B cell (primary cell): Measurements from ENCODE around the gene ALOX12. TPM values are rescaled to one million over a fixed set of nuclear protein-coding genes. Genes with fewer than 3 reads are reported as not detected.

ENCODE experiments used
- ATAC-seq: fragments of 200-7000 bp; cut with Tn5 transposase; one replicate; pipeline ENCODE4 v1.10.0; 2021; ENCODE audit warnings: low read depth, mild to moderate bottlenecking, moderate number of reproducible peaks, moderate library complexity
- CTCF ChIA-PET: fragments of 350-600 bp; sonication (Branson Sonifier 250); formaldehyde crosslinking; loops from one replicate; lab custom pipeline; 2021; ENCODE audit warnings: antibody characterized with exemption, inconsistent platforms; lab: Charles Lee
- POLR2A ChIA-PET: fragments of 350-600 bp; sonication (Branson Sonifier 250); formaldehyde crosslinking; loops from one replicate; lab custom pipeline; 2021; ENCODE audit warnings: antibody characterized with exemption; lab: Charles Lee
- DNase-seq: peaks from one replicate; pipeline ENCODE4 v3.0.0; 2013
- H2AFZ ChIP-seq: 2 replicates; pipeline ENCODE4 v1.6.1; 2012; ENCODE audit warnings: mild to moderate bottlenecking, low read depth, low read length; ENCODE audit not compliant: insufficient read depth, poor library complexity, severe bottlenecking
- H3K27ac ChIP-seq, 2 donors: 1 replicate in 1 of 2; 2 replicates in 1 of 2; pipeline ENCODE4 v1.5.1; 2012 to 2013; ENCODE audit warnings: low read length in 2 of 2, mild to moderate bottlenecking in 2 of 2, moderate library complexity in 1 of 2
- H3K27me3 ChIP-seq, 4 experiments: fragments of 200-600 bp in 1 of 4; sonication (generic) in 1 of 4; replicated peaks in 1 of 4; 1 replicate in 2 of 4; 2 replicates in 2 of 4; pipeline versions ENCODE4 v1.6.1 to v1.7.0; 2013 to 2016; ENCODE audit warnings: low read length in 3 of 4, mild to moderate bottlenecking in 2 of 4, mixed read lengths in 1 of 4, moderate library complexity in 1 of 4; ENCODE audit not compliant: insufficient read depth in 4 of 4, control insufficient read depth in 3 of 4; ENCODE audit errors: control extremely low read depth in 1 of 4
- H3K36me3 ChIP-seq, 2 experiments: replicated peaks in 1 of 2; 1 replicate in 1 of 2; 2 replicates in 1 of 2; pipeline versions ENCODE4 v1.6.1 to v1.7.1; 2013; ENCODE audit warnings: low read length in 1 of 2; ENCODE audit not compliant: insufficient read depth in 2 of 2, control insufficient read depth in 1 of 2; ENCODE audit errors: control extremely low read depth in 1 of 2, extremely low read depth in 1 of 2
- H3K4me1 ChIP-seq, 2 donors: fragments of 200-600 bp in 1 of 2; sonication (generic) in 1 of 2; 1 replicate in 1 of 2; 2 replicates in 1 of 2; pipeline versions ENCODE4 v1.5.1 to v1.6.1; 2013 to 2017; ENCODE audit warnings: low read length in 2 of 2; ENCODE audit not compliant: control insufficient read depth in 2 of 2, insufficient read depth in 2 of 2
- H3K4me2 ChIP-seq: replicated peaks from 2 replicates; pipeline ENCODE3; 2012; ENCODE audit warnings: mild to moderate bottlenecking, low read depth, low read length; ENCODE audit not compliant: poor library complexity, severe bottlenecking
- H3K4me3 ChIP-seq, 5 experiments: fragments of 200-600 bp in 1 of 5; sonication (generic) in 1 of 5; 1 replicate in 3 of 5; 2 replicates in 2 of 5; pipeline versions ENCODE4 v1.5.1 to v1.7.0; 2011 to 2016; ENCODE audit warnings: low read length in 4 of 5, mild to moderate bottlenecking in 4 of 5, low read depth in 2 of 5, control low read depth in 1 of 5, moderate library complexity in 1 of 5; ENCODE audit not compliant: insufficient read depth in 1 of 5; ENCODE audit errors: control extremely low read depth in 1 of 5, extremely low read depth in 1 of 5
- H3K79me2 ChIP-seq: fragments of 200-600 bp; sonication (generic); one replicate; pipeline ENCODE4 v1.6.0; 2016; ENCODE audit warnings: low read length; ENCODE audit not compliant: control insufficient read depth, insufficient read depth
- H3K9ac ChIP-seq: fragments of 200-600 bp; sonication (generic); 2 replicates; pipeline ENCODE4 v1.6.1; 2017; ENCODE audit warnings: mild to moderate bottlenecking, low read length, moderate library complexity
- H3K9me3 ChIP-seq, 3 donors: one replicate each; pipeline versions ENCODE4 v1.6.1 to v1.7.1; 2013; ENCODE audit warnings: low read length in 2 of 3; ENCODE audit not compliant: control insufficient read depth in 2 of 3, insufficient read depth in 1 of 3; ENCODE audit errors: control extremely low read depth in 1 of 3
- H4K20me1 ChIP-seq: 2 replicates; pipeline ENCODE4 v1.6.0; 2012; ENCODE audit warnings: mild to moderate bottlenecking, low read length; ENCODE audit not compliant: insufficient read depth, control insufficient read depth, poor library complexity, severe bottlenecking
- H3K27ac Mint-ChIP-seq: one replicate; pipeline ENCODE4 v1.8.0; 2021; ENCODE audit warnings: mixed read lengths
- H3K27me3 Mint-ChIP-seq: one replicate; pipeline ENCODE4 v1.8.0; 2021; ENCODE audit warnings: mixed read lengths
- H3K4me1 Mint-ChIP-seq: one replicate; pipeline ENCODE4 v1.8.0; 2021; ENCODE audit warnings: mixed read lengths
- H3K4me3 Mint-ChIP-seq: one replicate; pipeline ENCODE4 v1.8.0; 2021; ENCODE audit warnings: mixed read lengths
- H3K9me3 Mint-ChIP-seq: one replicate; pipeline ENCODE4 v1.8.0; 2022; ENCODE audit warnings: mixed read lengths; ENCODE audit not compliant: insufficient read depth
- EZH2 ChIP-seq: IDR thresholded peaks from 2 replicates; pipeline ENCODE4 v1.6.1; 2012; ENCODE audit warnings: borderline replicate concordance, low read depth, mild to moderate bottlenecking, moderate library complexity, low read length; ENCODE audit not compliant: insufficient read depth, poor library complexity, severe bottlenecking
- WGBS: methylation state at CpG from one replicate; pipeline ENCODE4 v1.1.5; 2013; ENCODE audit warnings: missing lambda C conversion rate; ENCODE audit not compliant: insufficient coverage; 5-methylcytosine and 5-hydroxymethylcytosine counted together
- intact Hi-C: fragments of 100-400 bp; cut with micrococcal nuclease; formaldehyde crosslinking; loops from one replicate; pipeline ENCODE4 v1.10.0; 2022
- polyA plus RNA-seq: library from polyadenylated mRNA; depleted of rRNA; stranded (reverse); fragments of >200 nt; gene quantifications from 2 replicates; pipeline ENCODE4 v1.2.3, GENCODE V29; 2012
- small RNA-seq: library from RNA; depleted of rRNA; stranded (forward); fragments of <200 nt; gene quantifications from one replicate; pipeline ENCODE3, GENCODE V24; 2012; ENCODE audit warnings: low replicate concordance, low read depth; ENCODE audit not compliant: insufficient read length
- total RNA-seq, 2 donors: library from RNA; stranded (reverse); fragments of 120-200 nt in 1 of 2; gene quantifications; 1 replicate in 1 of 2; 2 replicates in 1 of 2; pipeline versions ENCODE4 v1.2.3 to v1.2.4, GENCODE V29; 2013 to 2022
- TF ChIP-seq, protein P1 (sequence below): fragments of 200-600 bp; IDR thresholded peaks from one replicate; pipeline ENCODE4 v1.8.0; 2022; ENCODE audit warnings: antibody characterized with exemption, mild to moderate bottlenecking

The ALOX12 gene
- total and polyA plus RNA-seq, 2 donors (not counting 1 experiment from before 2014, with no cell fraction given) = 0.07 TPM; not detected in 1

DNA sequence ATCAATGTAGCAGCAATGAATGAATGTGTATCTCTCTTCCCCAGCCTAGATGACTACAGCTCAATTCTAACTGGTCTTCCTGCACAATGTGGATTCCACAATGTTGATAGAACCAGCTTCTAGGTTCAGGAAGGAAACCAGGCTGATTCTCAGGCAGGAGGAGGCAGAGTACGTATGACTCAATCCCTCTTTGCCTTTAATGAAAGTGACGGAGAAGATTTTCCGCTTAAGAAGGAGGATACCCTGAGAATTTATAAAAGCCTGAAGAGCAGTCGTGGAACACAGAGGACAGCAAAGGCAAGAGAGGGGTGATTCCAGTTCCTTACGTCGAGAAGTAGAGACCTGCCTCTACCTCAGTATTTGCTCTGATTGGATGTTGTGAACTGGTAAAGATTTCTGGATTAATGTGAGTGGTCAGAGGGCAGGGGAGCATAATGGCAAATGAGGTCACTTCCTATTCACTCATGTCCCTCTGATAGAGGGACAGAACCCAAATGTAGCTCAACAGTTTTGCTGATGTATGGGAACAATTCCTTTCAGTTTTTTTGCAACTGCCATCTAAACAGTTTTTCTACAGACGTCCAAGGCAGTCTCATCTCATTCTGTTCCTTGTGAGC, 63.1 kb downstream of the ALOX12 start:
- Mint-ChIP-seq H3K4me3 (no peak overlapping the region), H3K9me3 (no peaks in the 10 kb centered on the region), H3K27ac (no peak overlapping the region), H3K27me3 (peaks cover 23% of the 10 kb centered on the region), H3K4me1 (no peaks in the 10 kb centered on the region)
- no peak overlapping the region for H3K27ac ChIP-seq
- H3K79me2 ChIP-seq = no peaks in the 10 kb centered on the region
- DNase-seq (no peak), ATAC-seq (no peak)
- H2AFZ ChIP-seq = no peak overlapping the region
- peaks cover 0 to 10% (median 3%) of the 10 kb centered on the region in 4 experiments for H3K27me3 ChIP-seq
- no peaks in the 10 kb centered on the region for H3K4me1 ChIP-seq
- no peak overlapping the region for H3K4me3 ChIP-seq
- WGBS = 100% methylated on average over 4 of the region's 7 CpGs
- H3K36me3 ChIP-seq = no peaks in the 10 kb centered on the region
- H4K20me1 ChIP-seq = no peaks in the 10 kb centered on the region
- no peak for TF ChIP-seq EZH2
- TF ChIP-seq, protein P1, sequence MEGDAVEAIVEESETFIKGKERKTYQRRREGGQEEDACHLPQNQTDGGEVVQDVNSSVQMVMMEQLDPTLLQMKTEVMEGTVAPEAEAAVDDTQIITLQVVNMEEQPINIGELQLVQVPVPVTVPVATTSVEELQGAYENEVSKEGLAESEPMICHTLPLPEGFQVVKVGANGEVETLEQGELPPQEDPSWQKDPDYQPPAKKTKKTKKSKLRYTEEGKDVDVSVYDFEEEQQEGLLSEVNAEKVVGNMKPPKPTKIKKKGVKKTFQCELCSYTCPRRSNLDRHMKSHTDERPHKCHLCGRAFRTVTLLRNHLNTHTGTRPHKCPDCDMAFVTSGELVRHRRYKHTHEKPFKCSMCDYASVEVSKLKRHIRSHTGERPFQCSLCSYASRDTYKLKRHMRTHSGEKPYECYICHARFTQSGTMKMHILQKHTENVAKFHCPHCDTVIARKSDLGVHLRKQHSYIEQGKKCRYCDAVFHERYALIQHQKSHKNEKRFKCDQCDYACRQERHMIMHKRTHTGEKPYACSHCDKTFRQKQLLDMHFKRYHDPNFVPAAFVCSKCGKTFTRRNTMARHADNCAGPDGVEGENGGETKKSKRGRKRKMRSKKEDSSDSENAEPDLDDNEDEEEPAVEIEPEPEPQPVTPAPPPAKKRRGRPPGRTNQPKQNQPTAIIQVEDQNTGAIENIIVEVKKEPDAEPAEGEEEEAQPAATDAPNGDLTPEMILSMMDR = no peak
- no peaks in the 10 kb centered on the region for H3K9me3 ChIP-seq
- intact Hi-C loops = no loop called here
- CTCF ChIA-PET = interaction anchor here (1.4 kb wide), 1 partner anchor 78 kb away, joined by 3 read pairs; no protein-coding TSS in a partner anchor
- no peak overlapping the region for H3K4me2 ChIP-seq
- no peak overlapping the region for H3K9ac ChIP-seq
- POLR2A ChIA-PET = no interaction called here

Small RNA genes within 50 kb of the gene (small RNA-seq; reads per million reads assigned to genes)
- not detected for gene AC120057.1

Other genes with a start within 250 kb of the ALOX12 start
- gene XAF1, start 240.0 kb upstream of the ALOX12 start, total RNA-seq = 116 and 127 TPM in 2 replicates
- 44.8 and 64.3 TPM in 2 replicates for gene XAF1, start 240.0 kb upstream of the ALOX12 start, polyA plus RNA-seq
- gene FBXO39, start 219.8 kb upstream of the ALOX12 start, total RNA-seq = 0.70 TPM in 1 of 2 replicates, not detected in the other
- gene FBXO39, start 219.8 kb upstream of the ALOX12 start, polyA plus RNA-seq = 0.12 and 0.13 TPM in 2 replicates
- not detected in 2 replicates for gene TEKT1, start 164.3 kb upstream of the ALOX12 start, total RNA-seq
- gene TEKT1, start 164.3 kb upstream of the ALOX12 start, polyA plus RNA-seq = not detected in 2 replicates
- gene RNASEK, start 16.6 kb downstream of the ALOX12 start, total RNA-seq = 154 and 170 TPM in 2 replicates
- 179 and 221 TPM in 2 replicates for gene RNASEK, start 16.6 kb downstream of the ALOX12 start, polyA plus RNA-seq
- gene BCL6B, start 27.0 kb downstream of the ALOX12 start, total RNA-seq = 0.25 and 0.75 TPM in 2 replicates
- 0.12 and 0.34 TPM in 2 replicates for gene BCL6B, start 27.0 kb downstream of the ALOX12 start, polyA plus RNA-seq
- gene SLC16A13, start 40.0 kb downstream of the ALOX12 start, total RNA-seq = 21.7 and 21.9 TPM in 2 replicates
- 4.8 and 7.4 TPM in 2 replicates for gene SLC16A13, start 40.0 kb downstream of the ALOX12 start, polyA plus RNA-seq
- gene SLC16A11, start 48.0 kb downstream of the ALOX12 start, total RNA-seq = 30.7 and 31.9 TPM in 2 replicates
- 2.8 and 10.0 TPM in 2 replicates for gene SLC16A11, start 48.0 kb downstream of the ALOX12 start, polyA plus RNA-seq
- gene CLEC10A, start 84.2 kb downstream of the ALOX12 start, total RNA-seq = 0.24 TPM in 1 of 2 replicates, not detected in the other
- 0.15 and 0.99 TPM in 2 replicates for gene CLEC10A, start 84.2 kb downstream of the ALOX12 start, polyA plus RNA-seq
- not detected in 2 replicates for gene ASGR2, start 118.8 kb downstream of the ALOX12 start, total RNA-seq
- 0.30 and 1.00 TPM in 2 replicates for gene ASGR2, start 118.8 kb downstream of the ALOX12 start, polyA plus RNA-seq
- gene ASGR1, start 183.3 kb downstream of the ALOX12 start, total RNA-seq = 0.32 TPM in 1 of 2 replicates, not detected in the other
- 0.43 and 0.46 TPM in 2 replicates for gene ASGR1, start 183.3 kb downstream of the ALOX12 start, polyA plus RNA-seq
- 12.0 and 12.5 TPM in 2 replicates for gene DLG4, start 223.8 kb downstream of the ALOX12 start, total RNA-seq
- gene DLG4, start 223.8 kb downstream of the ALOX12 start, polyA plus RNA-seq = 2.0 and 2.5 TPM in 2 replicates
- 640 and 655 TPM in 2 replicates for gene ACADVL, start 223.9 kb downstream of the ALOX12 start, total RNA-seq
- 696 and 903 TPM in 2 replicates for gene ACADVL, start 223.9 kb downstream of the ALOX12 start, polyA plus RNA-seq
- 104 and 116 TPM in 2 replicates for gene DVL2, start 238.5 kb downstream of the ALOX12 start, total RNA-seq
- gene DVL2, start 238.5 kb downstream of the ALOX12 start, polyA plus RNA-seq = 14.6 and 22.5 TPM in 2 replicates
- 42.3 and 45.8 TPM in 2 replicates for gene PHF23, start 243.4 kb downstream of the ALOX12 start, total RNA-seq
- 15.7 and 17.6 TPM in 2 replicates for gene PHF23, start 243.4 kb downstream of the ALOX12 start, polyA plus RNA-seq
- gene GABARAP, start 246.4 kb downstream of the ALOX12 start, total RNA-seq = 350 and 371 TPM in 2 replicates
- 201 and 323 TPM in 2 replicates for gene GABARAP, start 246.4 kb downstream of the ALOX12 start, polyA plus RNA-seq